Testis (tissue), 3 donors: ENCODE measurements around the gene PLXND1. TPM values are rescaled to one million over a fixed set of nuclear protein-coding genes. Genes with fewer than 3 reads are reported as not detected.
A peak's percentile ranks its signal among the peaks of the same experiment; 100 is the strongest.

Experiments
- DNase-seq: peaks from one replicate; pipeline ENCODE4 v3.0.0-alpha.2; 2019
- H3K27ac ChIP-seq, 2 donors: fragments of 200-600 bp; sonication (generic); one replicate each; pipeline ENCODE4 v1.5.1; 2019
- H3K27me3 ChIP-seq: fragments of 200-600 bp; sonication (generic); one replicate; pipeline ENCODE4 v1.5.1; 2019
- H3K36me3 ChIP-seq: fragments of 200-600 bp; sonication (generic); one replicate; pipeline ENCODE4 v1.5.1; 2017; ENCODE audit warnings: low read depth; ENCODE audit errors: missing control alignments
- H3K4me1 ChIP-seq: fragments of 200-600 bp; sonication (generic); one replicate; pipeline ENCODE4 v1.5.1; 2019
- H3K4me3 ChIP-seq, 2 donors: fragments of 200-600 bp; sonication (generic); one replicate each; pipeline ENCODE4 v1.5.1; 2017 to 2019
- H3K9me3 ChIP-seq: fragments of 200-600 bp; sonication (generic); one replicate; pipeline ENCODE4 v1.5.1; 2017
- POLR2A ChIP-seq: fragments of 450-650 bp; IDR thresholded peaks from one replicate; pipeline ENCODE4 v1.6.1; 2017; ENCODE audit warnings: antibody characterized with exemption, mild to moderate bottlenecking, moderate library complexity
- WGBS, 2 donors: methylation state at CpG; one replicate each; pipeline ENCODE4 v1.1.5; 2018; 5-methylcytosine and 5-hydroxymethylcytosine counted together
- intact Hi-C: fragments of 100-400 bp; cut with DNase I; formaldehyde crosslinking; loops from one replicate; pipeline ENCODE4 v1.15.1; 2023; ENCODE audit warnings: low total_unique reads
- polyA plus RNA-seq: library from polyadenylated mRNA; stranded (reverse); fragments of 350-450 nt; fragmentation: Illumina TruSeq; extraction: RNeasy Lipid Tissue Mini Kit (QIAGEN cat#74804); gene quantifications from one replicate; pipeline ENCODE4 v1.2.3, GENCODE V29; 2014; ENCODE audit warnings: low read depth, low replicate concordance; ENCODE audit not compliant: insufficient read depth
- total RNA-seq, 2 donors: library from RNA; depleted of rRNA; stranded (reverse); fragments of >200 nt; gene quantifications; one replicate each; pipeline ENCODE4 v1.2.3, GENCODE V29; 2016
- TF ChIP-seq, protein P1 (sequence below), 3 experiments: fragments of 450-650 bp in 2 of 3; fragments of 200-600 bp in 1 of 3; sonication (generic) in 1 of 3; IDR thresholded peaks; one replicate each; pipeline ENCODE4 v1.5.1; 2016 to 2019; ENCODE audit warnings: antibody characterized with exemption in 3 of 3, mild to moderate bottlenecking in 2 of 3, moderate library complexity in 1 of 3

Gene PLXND1
- total and polyA plus RNA-seq, 3 donors from 2014 or later: 50.2 to 87.8 (median 69.2) TPM

DNA sequence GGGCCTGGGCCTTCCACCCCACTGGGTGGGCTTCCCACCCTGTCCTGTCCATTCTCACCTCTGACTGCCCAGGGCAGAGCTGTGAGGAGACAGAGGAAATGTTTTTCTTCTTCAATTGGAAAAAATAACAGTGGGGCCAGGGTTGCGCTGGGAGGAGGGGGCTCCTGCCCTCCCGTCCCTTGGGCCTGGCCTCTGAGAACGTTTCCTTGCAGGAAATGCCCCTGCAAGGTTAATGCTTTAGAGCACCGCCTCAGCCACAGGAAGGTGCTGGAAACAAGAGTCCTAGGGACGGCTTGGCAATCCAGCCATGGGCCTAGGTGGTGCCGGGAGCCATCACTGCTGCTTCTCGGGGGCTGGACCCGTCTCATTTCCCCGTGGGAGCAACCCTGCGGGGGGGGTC lies 3.8 kb upstream of the PLXND1 start:
- H3K4me1 ChIP-seq: peaks cover 25% of the 10 kb centered on the region
- H3K9me3 ChIP-seq: no peaks in the 10 kb centered on the region
- no peak for DNase-seq
- no peak overlapping the region for H3K4me3 ChIP-seq
- H3K27me3 ChIP-seq: no peaks in the 10 kb centered on the region
- peak overlapping the region in 1 of 2 donors; percentile 27 for H3K27ac ChIP-seq
- no peaks in the 10 kb centered on the region for H3K36me3 ChIP-seq
- 61 to 64% methylated on average over 10 of the region's 10 CpGs for WGBS, 2 donors
- intact Hi-C loops: no loop called here
- no peak for TF ChIP-seq POLR2A
- TF ChIP-seq, protein P1, sequence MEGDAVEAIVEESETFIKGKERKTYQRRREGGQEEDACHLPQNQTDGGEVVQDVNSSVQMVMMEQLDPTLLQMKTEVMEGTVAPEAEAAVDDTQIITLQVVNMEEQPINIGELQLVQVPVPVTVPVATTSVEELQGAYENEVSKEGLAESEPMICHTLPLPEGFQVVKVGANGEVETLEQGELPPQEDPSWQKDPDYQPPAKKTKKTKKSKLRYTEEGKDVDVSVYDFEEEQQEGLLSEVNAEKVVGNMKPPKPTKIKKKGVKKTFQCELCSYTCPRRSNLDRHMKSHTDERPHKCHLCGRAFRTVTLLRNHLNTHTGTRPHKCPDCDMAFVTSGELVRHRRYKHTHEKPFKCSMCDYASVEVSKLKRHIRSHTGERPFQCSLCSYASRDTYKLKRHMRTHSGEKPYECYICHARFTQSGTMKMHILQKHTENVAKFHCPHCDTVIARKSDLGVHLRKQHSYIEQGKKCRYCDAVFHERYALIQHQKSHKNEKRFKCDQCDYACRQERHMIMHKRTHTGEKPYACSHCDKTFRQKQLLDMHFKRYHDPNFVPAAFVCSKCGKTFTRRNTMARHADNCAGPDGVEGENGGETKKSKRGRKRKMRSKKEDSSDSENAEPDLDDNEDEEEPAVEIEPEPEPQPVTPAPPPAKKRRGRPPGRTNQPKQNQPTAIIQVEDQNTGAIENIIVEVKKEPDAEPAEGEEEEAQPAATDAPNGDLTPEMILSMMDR (IDR thresholded peaks at IDR 0.05): no peak

DNA sequence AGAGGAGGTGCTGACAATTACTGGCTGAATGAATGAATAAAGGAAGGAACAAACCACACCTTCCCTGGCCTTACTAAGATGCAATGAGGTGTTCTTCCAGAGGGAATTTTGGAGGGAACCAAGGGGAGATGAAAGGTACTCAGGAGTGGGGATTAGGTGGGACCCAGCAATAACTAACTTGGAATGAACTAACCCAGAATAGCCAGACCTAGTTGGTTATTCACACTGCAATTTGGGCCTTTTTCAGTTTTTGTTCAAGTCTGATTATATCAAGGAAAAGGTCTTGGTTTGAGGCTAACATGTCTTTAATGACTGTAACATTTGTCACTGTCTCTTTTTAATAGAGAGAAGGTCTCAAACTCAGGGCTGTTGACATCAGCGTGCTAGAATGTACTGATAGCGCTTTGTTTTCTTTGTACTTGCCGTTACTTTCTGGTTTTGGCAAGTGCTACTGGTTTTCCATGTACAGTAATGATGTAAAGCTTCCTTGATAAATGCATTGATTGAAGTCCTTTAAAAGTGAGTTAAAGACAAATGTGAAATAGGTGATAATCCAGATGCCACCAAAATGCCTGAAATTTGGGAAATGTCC lies 3.2 kb upstream of the PLXND1 start:
- H3K27me3 ChIP-seq: no peaks in the 10 kb centered on the region
- H3K9me3 ChIP-seq: no peaks in the 10 kb centered on the region
- TF ChIP-seq POLR2A: no peak
- TF ChIP-seq, protein P1 (IDR thresholded peaks at IDR 0.05): no peak
- peak overlapping the region in 1 of 2 donors; percentile 27 for H3K27ac ChIP-seq
- no peaks in the 10 kb centered on the region for H3K36me3 ChIP-seq
- H3K4me1 ChIP-seq: peaks cover 25% of the 10 kb centered on the region
- H3K4me3 ChIP-seq: no peak overlapping the region
- 34% methylated on average over 3 of the region's 3 CpGs for WGBS, 2 donors
- DNase-seq: no peak
- intact Hi-C loops: loop anchor here (5.0 to 10.0 kb wide), 2 partner anchors 55 to 117 kb away; no protein-coding TSS in a partner anchor

DNA sequence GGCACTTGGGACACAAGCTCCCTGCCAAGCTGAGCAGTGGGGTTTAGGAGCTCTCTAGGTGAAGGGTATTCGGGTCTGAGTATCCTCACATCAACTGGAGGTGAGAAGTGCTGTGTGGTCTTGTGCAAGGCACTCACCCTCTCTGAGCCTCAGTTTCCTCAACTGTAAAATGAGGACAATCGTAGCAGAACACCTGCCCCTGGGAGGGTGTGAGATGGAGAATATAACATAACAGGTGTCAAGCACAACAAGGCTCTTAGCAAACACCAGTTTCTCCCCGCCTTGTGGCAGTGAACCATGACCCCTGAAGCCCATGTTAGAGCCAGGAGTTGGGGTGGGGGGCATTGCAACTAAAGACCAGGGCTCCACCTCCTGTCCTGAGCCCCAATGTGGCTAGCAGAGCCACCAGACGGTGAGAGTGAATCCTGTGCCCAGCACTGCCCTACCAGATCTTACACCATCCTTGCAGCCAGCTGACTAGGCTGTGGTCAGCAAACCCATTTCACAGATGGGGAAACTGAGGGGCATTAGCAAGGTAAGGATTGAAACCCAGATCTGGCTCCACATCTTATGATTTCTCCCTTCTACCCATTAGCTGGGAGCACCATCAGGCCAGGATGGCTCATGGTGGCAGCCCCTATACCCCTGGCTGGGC lies 2.6 kb upstream of the PLXND1 start:
- Histone ChIP-seq H3K36me3 (no peaks in the 10 kb centered on the region), H3K9me3 (no peaks in the 10 kb centered on the region), H3K4me3 (no peak overlapping the region), H3K27me3 (no peaks in the 10 kb centered on the region), H3K4me1 (peaks cover 25% of the 10 kb centered on the region), H3K27ac (peak overlapping the region in 1 of 2 donors; percentile 19)
- WGBS, 2 donors: 86 to 88% methylated on average over 4 of the region's 4 CpGs
- TF ChIP-seq POLR2A: no peak
- TF ChIP-seq, protein P1 (IDR thresholded peaks at IDR 0.05): no peak
- no peak for DNase-seq
- intact Hi-C loops: loop anchor here (5.0 to 10.0 kb wide), 2 partner anchors 54 to 117 kb away; no protein-coding TSS in a partner anchor

DNA sequence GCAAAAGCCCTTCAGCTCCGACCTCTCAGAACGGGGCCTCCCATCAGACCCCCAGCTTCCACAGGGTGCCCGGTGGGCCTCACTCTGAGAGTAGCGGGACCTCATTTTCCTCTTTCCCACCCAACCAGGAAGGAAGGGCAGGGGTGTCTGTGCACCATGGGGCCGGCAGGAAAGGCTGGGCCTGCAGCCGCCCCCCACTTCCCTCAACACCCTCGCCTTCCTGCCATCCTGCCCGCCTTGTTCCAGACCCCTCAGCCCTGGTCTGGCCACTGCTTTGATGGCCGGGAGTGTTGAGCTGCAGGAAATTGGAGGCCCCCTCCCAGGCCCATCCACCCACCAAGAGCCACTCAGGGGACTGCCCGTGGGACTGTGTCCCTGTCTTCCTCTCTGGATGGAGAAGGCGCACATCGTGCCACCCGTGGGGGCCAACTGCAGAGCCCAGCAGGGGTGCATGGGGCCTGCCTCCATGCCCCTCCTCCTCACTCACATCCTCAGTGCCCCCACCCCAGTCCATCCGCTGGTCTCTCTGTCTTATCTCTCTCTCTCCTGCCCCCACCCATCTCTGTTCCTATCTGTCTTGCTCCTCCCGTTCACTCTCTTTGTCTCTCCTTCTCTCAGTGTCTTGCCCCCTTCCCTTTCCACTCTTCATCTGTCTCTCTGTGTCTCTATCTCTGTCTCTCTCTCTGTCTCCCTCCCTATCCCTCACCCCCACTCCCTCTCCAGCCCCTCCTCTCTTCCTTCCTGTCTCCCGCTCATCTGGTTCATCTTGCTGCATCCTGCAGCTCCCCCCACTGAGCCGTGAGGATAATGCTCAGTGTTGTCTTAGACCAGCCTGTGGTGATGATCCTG lies 1.8 kb upstream of the PLXND1 start:
- H3K36me3 ChIP-seq: no peaks in the 10 kb centered on the region
- peak overlapping the region; percentile 91 to 93 for H3K27ac ChIP-seq
- peaks cover 30% of the 10 kb centered on the region for H3K4me1 ChIP-seq
- TF ChIP-seq, protein P1 (IDR thresholded peaks at IDR 0.05): peak in 1 of 3 experiments; percentile 15
- TF ChIP-seq POLR2A: no peak
- DNase-seq: peak; percentile 60
- WGBS, 2 donors: 42 to 55% methylated on average over 17 of the region's 17 CpGs
- H3K27me3 ChIP-seq: no peaks in the 10 kb centered on the region
- H3K9me3 ChIP-seq: no peaks in the 10 kb centered on the region
- no peak overlapping the region for H3K4me3 ChIP-seq
- intact Hi-C loops: loop anchor here (5.0 to 10.0 kb wide), 2 partner anchors 54 to 116 kb away; no protein-coding TSS in a partner anchor
